Sigmoid colon (tissue), 7 donors: ENCODE data around the gene TESMIN. TPM values are rescaled to one million over a fixed set of nuclear protein-coding genes. Genes with fewer than 3 reads are reported as not detected.

Experiments
- DNase-seq: peaks from one replicate; pipeline ENCODE4 v3.0.0-alpha.2; 2019
- H3K27ac ChIP-seq, 4 donors: fragments of 200-600 bp; sonication (generic); one replicate each; pipeline ENCODE4 v1.5.1; 2016 to 2019; ENCODE audit warnings: mild to moderate bottlenecking in 1 of 4
- H3K27me3 ChIP-seq, 3 donors: fragments of 200-600 bp; sonication (generic); one replicate each; pipeline ENCODE4 v1.5.1; 2019; ENCODE audit warnings: mild to moderate bottlenecking in 1 of 3
- H3K36me3 ChIP-seq, 4 donors: fragments of 200-600 bp; sonication (generic); one replicate each; pipeline ENCODE4 v1.5.1; 2016 to 2019
- H3K4me1 ChIP-seq, 4 donors: fragments of 200-600 bp; sonication (generic); one replicate each; pipeline ENCODE4 v1.5.1; 2017 to 2019
- H3K4me3 ChIP-seq, 4 donors: fragments of 200-600 bp; sonication (generic); one replicate each; pipeline ENCODE4 v1.5.1; 2017 to 2019; ENCODE audit warnings: mild to moderate bottlenecking in 2 of 4, moderate library complexity in 1 of 4
- H3K9me3 ChIP-seq, 4 donors: fragments of 200-600 bp in 3 of 4; sonication (generic) in 3 of 4; one replicate each; pipeline versions ENCODE4 v1.5.1 to v1.6.1; 2013 to 2019
- EP300 ChIP-seq, 4 donors: sonication (generic); formaldehyde crosslinking; IDR thresholded peaks; one replicate each; pipeline ENCODE4 v1.6.1; 2017; ENCODE audit warnings: antibody characterized with exemption in 4 of 4
- POLR2A ChIP-seq, 2 donors: fragments of 450-650 bp; IDR thresholded peaks; one replicate each; pipeline ENCODE4 v1.6.1; 2016; ENCODE audit warnings: antibody characterized with exemption in 2 of 2, mild to moderate bottlenecking in 2 of 2, moderate library complexity in 2 of 2
- POLR2AphosphoS5 ChIP-seq, 4 donors: sonication (generic); formaldehyde crosslinking; IDR thresholded peaks; one replicate each; pipeline ENCODE4 v1.6.1; 2017; ENCODE audit warnings: antibody characterized with exemption in 4 of 4
- WGBS, 2 donors: extraction: QIAGEN DNeasy Blood & Tissue Kit; methylation state at CpG; one replicate each; pipeline ENCODE4 v1.1.7; 2013; 5-methylcytosine and 5-hydroxymethylcytosine counted together
- intact Hi-C: fragments of 100-400 bp; cut with DNase I; formaldehyde crosslinking; loops from one replicate; pipeline ENCODE4 v1.15.1; 2023
- polyA plus RNA-seq, 3 donors: library from polyadenylated mRNA; stranded (reverse); fragments of 200-250 nt; gene quantifications; one replicate each; pipeline ENCODE4 v1.2.3, GENCODE V29; 2013
- total RNA-seq, 4 donors: library from RNA; depleted of rRNA; stranded (reverse); fragments of >200 nt; gene quantifications; one replicate each; pipeline ENCODE4 v1.1.0, GENCODE V29; 2016
- TF ChIP-seq, protein P1 (sequence below), 4 experiments: fragments of 450-650 bp in 3 of 4; fragments of 200-600 bp in 1 of 4; IDR thresholded peaks; one replicate each; pipeline ENCODE4 v1.5.1; 2016 to 2019; ENCODE audit warnings: antibody characterized with exemption in 4 of 4, mild to moderate bottlenecking in 3 of 4, moderate library complexity in 2 of 4
- donor health status: healthy with polysubstance abuse.
- donor health status: Bipolar disorder and iron deficiency.
- donor health status: healthy.

The TESMIN gene
- total and polyA plus RNA-seq, 7 donors: 2.3 to 6.3 (median 4.8) TPM; not detected in 4

DNA sequence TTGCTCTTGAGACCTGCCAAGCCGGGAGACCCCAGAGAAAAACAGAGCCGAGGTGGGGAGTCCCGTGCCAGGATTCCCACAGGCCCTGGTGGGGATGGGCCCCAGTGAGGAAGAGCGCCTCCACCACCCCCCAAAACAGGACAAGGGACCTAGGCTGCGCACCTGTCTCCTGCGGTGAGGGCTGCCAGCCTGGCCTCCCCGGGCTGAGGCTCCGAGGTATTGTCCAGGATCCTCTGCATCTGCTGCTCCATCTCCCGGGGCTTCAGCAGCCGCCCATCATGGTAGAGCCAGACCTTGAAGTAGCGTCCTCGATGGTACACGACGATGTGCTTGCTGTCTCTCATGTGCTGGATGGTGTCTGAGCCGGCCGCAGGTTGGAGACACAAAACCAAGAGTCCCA, 33.3 kb upstream of the TESMIN start:
- peaks cover 54 to 86% (median 65%) of the 10 kb centered on the region in 4 donors for H3K36me3 ChIP-seq

DNA sequence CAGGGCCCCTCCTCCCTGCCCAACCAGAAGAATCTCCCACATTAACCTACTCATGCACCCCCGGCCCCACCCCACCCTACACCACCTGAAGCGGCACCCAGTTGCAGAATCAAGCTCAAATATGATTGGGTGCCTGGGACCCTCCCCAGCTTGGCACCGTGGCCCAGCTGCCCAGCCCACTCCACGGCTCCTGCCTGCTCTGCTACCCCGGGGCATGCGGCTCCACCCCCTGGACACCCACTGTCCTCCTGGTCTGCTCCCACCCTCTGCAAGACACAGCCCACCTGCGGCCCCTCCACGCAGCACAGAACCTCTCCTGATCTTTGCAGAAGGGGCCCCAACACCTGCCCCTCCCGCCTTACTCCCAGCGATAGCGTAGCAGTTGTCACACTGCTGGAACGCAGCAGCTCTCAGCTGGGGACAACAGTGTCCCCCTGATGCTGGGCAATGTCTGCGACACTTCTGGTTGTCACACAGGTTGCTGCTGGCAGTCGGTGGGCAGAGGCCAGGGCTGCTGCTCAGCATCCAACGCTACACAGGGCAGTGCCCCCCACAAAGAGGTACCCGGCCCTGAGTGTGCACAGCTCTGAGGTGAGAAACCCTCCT, 32.0 kb upstream of the TESMIN start:
- 93 to 95% methylated on average over 16 of the region's 16 CpGs for WGBS, 2 donors
- DNase-seq: no peak
- Histone ChIP-seq H3K4me3 (no peak overlapping the region), H3K36me3 (peaks cover 54 to 87% (median 64%) of the 10 kb centered on the region in 4 donors), H3K27me3 (no peaks in the 10 kb centered on the region), H3K4me1 (no peaks in the 10 kb centered on the region), H3K9me3 (no peaks in the 10 kb centered on the region), H3K27ac (no peak overlapping the region)
- intact Hi-C loops: no loop called here
- TF ChIP-seq POLR2A (IDR thresholded peaks at IDR 0.05): no peak
- TF ChIP-seq POLR2AphosphoS5 (IDR thresholded peaks at IDR 0.05): no peak
- TF ChIP-seq EP300 (IDR thresholded peaks at IDR 0.05): no peak
- TF ChIP-seq, protein P1, sequence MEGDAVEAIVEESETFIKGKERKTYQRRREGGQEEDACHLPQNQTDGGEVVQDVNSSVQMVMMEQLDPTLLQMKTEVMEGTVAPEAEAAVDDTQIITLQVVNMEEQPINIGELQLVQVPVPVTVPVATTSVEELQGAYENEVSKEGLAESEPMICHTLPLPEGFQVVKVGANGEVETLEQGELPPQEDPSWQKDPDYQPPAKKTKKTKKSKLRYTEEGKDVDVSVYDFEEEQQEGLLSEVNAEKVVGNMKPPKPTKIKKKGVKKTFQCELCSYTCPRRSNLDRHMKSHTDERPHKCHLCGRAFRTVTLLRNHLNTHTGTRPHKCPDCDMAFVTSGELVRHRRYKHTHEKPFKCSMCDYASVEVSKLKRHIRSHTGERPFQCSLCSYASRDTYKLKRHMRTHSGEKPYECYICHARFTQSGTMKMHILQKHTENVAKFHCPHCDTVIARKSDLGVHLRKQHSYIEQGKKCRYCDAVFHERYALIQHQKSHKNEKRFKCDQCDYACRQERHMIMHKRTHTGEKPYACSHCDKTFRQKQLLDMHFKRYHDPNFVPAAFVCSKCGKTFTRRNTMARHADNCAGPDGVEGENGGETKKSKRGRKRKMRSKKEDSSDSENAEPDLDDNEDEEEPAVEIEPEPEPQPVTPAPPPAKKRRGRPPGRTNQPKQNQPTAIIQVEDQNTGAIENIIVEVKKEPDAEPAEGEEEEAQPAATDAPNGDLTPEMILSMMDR (IDR thresholded peaks at IDR 0.05): no peak

More for the DNA sequence above, 33.3 kb upstream of the TESMIN start:
- intact Hi-C loops: no loop called here
- Histone ChIP-seq H3K27ac (no peak overlapping the region), H3K27me3 (no peaks in the 10 kb centered on the region), H3K4me1 (no peaks in the 10 kb centered on the region), H3K4me3 (no peak overlapping the region), H3K9me3 (no peaks in the 10 kb centered on the region)
- WGBS, 2 donors: 96 to 97% methylated on average over 16 of the region's 16 CpGs
- DNase-seq: no peak
- TF ChIP-seq, protein P1 (IDR thresholded peaks at IDR 0.05): no peak
- TF ChIP-seq EP300 (IDR thresholded peaks at IDR 0.05) (no peak), POLR2A (IDR thresholded peaks at IDR 0.05) (no peak)

DNA sequence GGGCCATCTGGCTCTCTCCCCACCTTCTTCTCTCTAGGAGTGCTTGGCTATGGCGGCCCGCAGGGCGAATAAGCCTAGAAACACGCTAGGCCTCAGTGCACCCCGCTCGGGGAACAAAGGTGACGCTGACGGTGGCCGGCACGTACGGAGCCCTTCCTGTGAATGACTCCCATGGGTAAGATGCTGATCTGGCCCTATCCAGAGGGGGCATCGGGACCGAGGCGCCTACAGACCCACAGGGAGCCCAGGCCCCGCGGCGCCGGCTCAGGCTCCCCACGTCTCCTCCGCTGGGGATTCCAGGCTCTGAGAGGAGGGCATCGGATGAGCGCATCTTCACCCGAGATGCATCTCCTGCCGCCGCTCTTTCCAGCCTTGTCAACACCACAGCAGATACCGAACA, 31.4 kb upstream of the TESMIN start:
- no peaks in the 10 kb centered on the region for H3K9me3 ChIP-seq
- no peaks in the 10 kb centered on the region for H3K27me3 ChIP-seq
- DNase-seq: no peak
- 97% methylated on average over 26 of the region's 26 CpGs for WGBS, 2 donors
- H3K36me3 ChIP-seq: peaks cover 49 to 93% (median 67%) of the 10 kb centered on the region in 4 donors
- intact Hi-C loops: no loop called here
- no peak overlapping the region for H3K4me3 ChIP-seq
- H3K4me1 ChIP-seq: no peaks in the 10 kb centered on the region
- no peak overlapping the region for H3K27ac ChIP-seq
- no peak for TF ChIP-seq POLR2A (IDR thresholded peaks at IDR 0.05)
- no peak for TF ChIP-seq POLR2AphosphoS5 (IDR thresholded peaks at IDR 0.05)
- TF ChIP-seq, protein P1 (IDR thresholded peaks at IDR 0.05): no peak
- TF ChIP-seq EP300 (IDR thresholded peaks at IDR 0.05): no peak

DNA sequence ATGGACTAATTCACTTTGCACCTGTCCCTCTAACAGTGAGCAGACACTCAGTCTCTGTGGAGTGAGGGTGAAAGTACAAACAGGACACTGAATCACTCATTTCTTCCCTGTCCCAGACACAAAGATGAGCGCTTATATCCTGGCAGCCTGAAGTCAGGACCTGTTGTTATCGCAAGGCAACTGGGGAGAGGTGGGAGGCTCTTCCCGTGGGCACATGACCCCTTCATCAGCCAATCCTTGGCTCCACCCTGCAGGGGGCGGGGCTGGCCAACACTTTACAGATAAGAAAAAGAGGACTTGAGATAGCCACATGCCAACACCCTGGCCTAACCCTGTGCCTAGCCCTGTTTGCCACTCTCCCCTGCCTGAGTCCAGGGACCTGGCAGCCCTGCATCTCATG, 29.5 kb upstream of the TESMIN start:
- TF ChIP-seq POLR2A (IDR thresholded peaks at IDR 0.05) (no peak), EP300 (IDR thresholded peaks at IDR 0.05) (no peak), POLR2AphosphoS5 (IDR thresholded peaks at IDR 0.05) (no peak)
- TF ChIP-seq, protein P1 (IDR thresholded peaks at IDR 0.05): no peak
- no peaks in the 10 kb centered on the region for H3K4me1 ChIP-seq
- H3K4me3 ChIP-seq: no peak overlapping the region
- no peak overlapping the region for H3K27ac ChIP-seq
- peaks cover 57 to 95% (median 71%) of the 10 kb centered on the region in 4 donors for H3K36me3 ChIP-seq
- no peak for DNase-seq
- 53 to 73% methylated on average over 4 of the region's 4 CpGs for WGBS, 2 donors
- intact Hi-C loops: no loop called here
- H3K9me3 ChIP-seq: no peaks in the 10 kb centered on the region
- H3K27me3 ChIP-seq: no peaks in the 10 kb centered on the region

DNA sequence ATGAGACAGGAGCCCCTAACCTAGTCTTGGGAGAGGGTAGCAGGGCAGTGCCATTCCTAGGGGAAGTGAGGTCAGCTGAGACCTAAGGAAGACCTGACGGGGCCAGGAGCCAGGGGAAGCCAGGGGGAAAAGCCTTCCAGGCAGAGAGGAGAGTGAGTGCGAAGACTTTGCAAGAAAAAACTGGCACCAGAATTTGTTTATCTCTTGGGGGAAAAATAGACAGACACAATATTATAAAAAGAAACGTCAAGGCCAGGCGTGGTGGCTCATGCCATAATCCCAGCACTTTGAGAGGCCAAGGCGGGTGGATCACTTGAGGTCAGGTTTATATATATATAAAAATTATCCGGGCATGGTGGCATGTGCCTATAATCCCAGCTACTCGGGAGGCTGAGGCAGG, 26.9 kb upstream of the TESMIN start:
- Histone ChIP-seq H3K36me3 (peaks cover 65 to 100% (median 75%) of the 10 kb centered on the region in 4 donors), H3K4me1 (no peaks in the 10 kb centered on the region), H3K27ac (no peak overlapping the region), H3K9me3 (no peaks in the 10 kb centered on the region), H3K27me3 (no peaks in the 10 kb centered on the region), H3K4me3 (no peak overlapping the region)
- WGBS, 2 donors: 80 to 86% methylated on average over 7 of the region's 7 CpGs
- no peak for TF ChIP-seq POLR2A (IDR thresholded peaks at IDR 0.05)
- DNase-seq: no peak
- intact Hi-C loops: no loop called here
